Suprapubic skin (tissue), 4 donors: ENCODE measurements around the gene NAV3. TPM values are rescaled to one million over a fixed set of nuclear protein-coding genes. Genes with fewer than 3 reads are reported as not detected.

ENCODE experiments used
- DNase-seq, 2 donors: peaks; one replicate each; pipeline ENCODE4 v3.0.0-alpha.2; 2019; ENCODE audit warnings: low spot score in 2 of 2
- H3K27ac ChIP-seq: fragments of 200-600 bp; sonication (generic); one replicate; pipeline ENCODE4 v1.5.1; 2019
- H3K27me3 ChIP-seq: fragments of 200-600 bp; sonication (generic); one replicate; pipeline ENCODE4 v1.5.1; 2019
- H3K36me3 ChIP-seq: fragments of 200-600 bp; sonication (generic); one replicate; pipeline ENCODE4 v1.5.1; 2019
- H3K4me1 ChIP-seq: fragments of 200-600 bp; sonication (generic); one replicate; pipeline ENCODE4 v1.5.1; 2019
- H3K4me3 ChIP-seq: fragments of 200-600 bp; sonication (generic); one replicate; pipeline ENCODE4 v1.5.1; 2019; ENCODE audit warnings: mild to moderate bottlenecking
- H3K9me3 ChIP-seq: fragments of 200-600 bp; sonication (generic); one replicate; pipeline ENCODE4 v1.5.1; 2019
- EP300 ChIP-seq: sonication (generic); formaldehyde crosslinking; IDR thresholded peaks from one replicate; pipeline ENCODE4 v1.6.1; 2017; ENCODE audit warnings: antibody characterized with exemption
- POLR2A ChIP-seq, 2 donors: fragments of 450-650 bp; IDR thresholded peaks; one replicate each; pipeline ENCODE4 v1.6.1; 2017; ENCODE audit warnings: antibody characterized with exemption in 2 of 2, mild to moderate bottlenecking in 2 of 2, moderate library complexity in 2 of 2
- POLR2AphosphoS5 ChIP-seq, 3 donors: sonication (generic); formaldehyde crosslinking; IDR thresholded peaks; one replicate each; pipeline ENCODE4 v1.6.1; 2017; ENCODE audit warnings: antibody characterized with exemption in 3 of 3
- WGBS: methylation state at CpG from one replicate; pipeline ENCODE4 v1.1.5; 2018; 5-methylcytosine and 5-hydroxymethylcytosine counted together
- total RNA-seq, 4 donors: library from RNA; depleted of rRNA; stranded (reverse); fragments of >200 nt; gene quantifications; one replicate each; pipeline ENCODE4 v1.1.0, GENCODE V29; 2016
- TF ChIP-seq, protein P1 (sequence below), 2 donors: fragments of 200-600 bp in 1 of 2; fragments of 450-650 bp in 1 of 2; sonication (generic) in 1 of 2; IDR thresholded peaks; one replicate each; pipeline ENCODE4 v1.5.1; 2016 to 2019; ENCODE audit warnings: antibody characterized with exemption in 2 of 2, mild to moderate bottlenecking in 1 of 2, moderate library complexity in 1 of 2

NAV3 gene
- total RNA-seq, 4 donors from 2014 or later: 11.7 to 20.9 (median 15.7) TPM

DNA sequence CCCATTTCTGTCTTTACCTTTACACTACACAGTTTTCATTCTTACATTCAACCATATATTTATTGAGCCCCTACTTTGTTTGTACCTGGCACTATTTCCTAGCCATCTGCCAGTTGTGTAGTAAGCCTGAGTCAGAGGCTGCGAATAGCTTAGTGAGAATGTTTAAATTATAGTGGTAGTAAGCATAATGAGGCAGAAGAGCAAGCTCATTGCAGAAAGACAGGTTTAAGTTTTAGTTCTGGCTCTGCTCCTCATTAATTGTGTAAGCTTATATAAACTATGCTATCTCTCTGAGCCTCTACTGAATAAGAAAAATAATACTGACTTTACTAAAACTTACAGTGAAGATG, 123.5 kb downstream of the NAV3 start:
- no peak for DNase-seq
- TF ChIP-seq EP300 (no peak), POLR2AphosphoS5 (IDR thresholded peaks at IDR 0.05) (no peak), POLR2A (IDR thresholded peaks at IDR 0.05) (no peak)
- TF ChIP-seq, protein P1, sequence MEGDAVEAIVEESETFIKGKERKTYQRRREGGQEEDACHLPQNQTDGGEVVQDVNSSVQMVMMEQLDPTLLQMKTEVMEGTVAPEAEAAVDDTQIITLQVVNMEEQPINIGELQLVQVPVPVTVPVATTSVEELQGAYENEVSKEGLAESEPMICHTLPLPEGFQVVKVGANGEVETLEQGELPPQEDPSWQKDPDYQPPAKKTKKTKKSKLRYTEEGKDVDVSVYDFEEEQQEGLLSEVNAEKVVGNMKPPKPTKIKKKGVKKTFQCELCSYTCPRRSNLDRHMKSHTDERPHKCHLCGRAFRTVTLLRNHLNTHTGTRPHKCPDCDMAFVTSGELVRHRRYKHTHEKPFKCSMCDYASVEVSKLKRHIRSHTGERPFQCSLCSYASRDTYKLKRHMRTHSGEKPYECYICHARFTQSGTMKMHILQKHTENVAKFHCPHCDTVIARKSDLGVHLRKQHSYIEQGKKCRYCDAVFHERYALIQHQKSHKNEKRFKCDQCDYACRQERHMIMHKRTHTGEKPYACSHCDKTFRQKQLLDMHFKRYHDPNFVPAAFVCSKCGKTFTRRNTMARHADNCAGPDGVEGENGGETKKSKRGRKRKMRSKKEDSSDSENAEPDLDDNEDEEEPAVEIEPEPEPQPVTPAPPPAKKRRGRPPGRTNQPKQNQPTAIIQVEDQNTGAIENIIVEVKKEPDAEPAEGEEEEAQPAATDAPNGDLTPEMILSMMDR (IDR thresholded peaks at IDR 0.05): no peak
- Histone ChIP-seq H3K27me3 (no peaks in the 10 kb centered on the region), H3K4me1 (no peaks in the 10 kb centered on the region), H3K9me3 (no peaks in the 10 kb centered on the region), H3K4me3 (no peak overlapping the region), H3K27ac (no peak overlapping the region), H3K36me3 (no peaks in the 10 kb centered on the region)
- 69% methylated on average over 1 of the region's 1 CpG for WGBS

DNA sequence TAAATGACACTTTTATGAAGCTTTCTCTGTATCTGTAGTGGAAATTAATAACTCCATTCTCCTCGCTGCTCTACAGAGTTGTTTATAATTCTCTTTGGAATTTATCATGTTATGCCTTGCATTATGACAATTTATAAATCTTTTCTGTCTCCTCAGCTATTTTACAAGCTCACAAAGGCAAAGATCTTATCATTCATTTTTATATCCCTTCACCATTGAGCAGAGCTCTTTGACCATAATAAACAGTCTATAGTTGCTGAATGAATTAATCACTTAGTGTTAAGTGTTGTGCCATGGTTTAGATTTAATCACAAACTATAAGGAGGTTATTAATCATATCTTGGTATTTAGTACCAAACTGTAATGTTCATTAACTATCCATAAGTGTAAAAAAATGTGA, 126.4 kb downstream of the NAV3 start:
- Histone ChIP-seq H3K9me3 (no peaks in the 10 kb centered on the region), H3K27ac (no peak overlapping the region), H3K4me3 (no peak overlapping the region), H3K36me3 (no peaks in the 10 kb centered on the region), H3K4me1 (no peaks in the 10 kb centered on the region), H3K27me3 (no peaks in the 10 kb centered on the region)
- no peak for DNase-seq
- TF ChIP-seq POLR2AphosphoS5 (IDR thresholded peaks at IDR 0.05) (no peak), POLR2A (IDR thresholded peaks at IDR 0.05) (no peak), EP300 (no peak)
- TF ChIP-seq, protein P1 (IDR thresholded peaks at IDR 0.05): no peak
- 56% methylated on average over 1 of the region's 1 CpG for WGBS

DNA sequence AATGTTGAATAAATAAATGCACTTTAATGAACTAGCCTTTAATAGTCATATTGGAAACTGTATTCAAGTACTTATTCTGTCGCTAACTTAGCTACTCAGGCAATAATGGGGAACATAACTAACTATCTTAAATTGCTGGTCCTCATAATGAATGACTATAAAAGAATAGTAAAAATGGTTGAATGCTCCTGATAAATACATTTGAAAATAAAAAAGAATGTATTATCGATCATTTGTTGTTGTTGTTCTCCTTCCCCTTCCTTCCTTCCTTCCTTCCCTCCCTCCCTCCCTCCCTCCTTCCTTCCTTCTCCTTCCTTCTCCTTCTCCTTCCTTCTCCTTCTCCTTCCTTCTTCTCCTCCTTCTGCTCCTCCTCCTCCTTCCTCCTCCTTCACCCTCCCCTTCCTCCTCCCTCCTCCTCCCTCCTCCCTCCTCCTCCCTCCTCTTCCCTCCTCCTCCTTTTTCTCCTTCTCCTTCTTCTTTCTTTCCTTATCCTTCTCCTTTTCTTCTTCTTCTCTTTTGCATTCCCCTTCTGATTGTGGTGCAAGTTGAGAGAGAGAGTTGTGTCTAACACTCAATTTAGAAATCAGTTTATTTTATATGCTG, 133.0 kb downstream of the NAV3 start:
- WGBS: 89% methylated on average over 2 of the region's 2 CpGs
- DNase-seq: no peak
- Histone ChIP-seq H3K27ac (no peak overlapping the region), H3K4me1 (no peaks in the 10 kb centered on the region), H3K9me3 (no peaks in the 10 kb centered on the region), H3K36me3 (no peaks in the 10 kb centered on the region), H3K4me3 (no peak overlapping the region), H3K27me3 (no peaks in the 10 kb centered on the region)
- TF ChIP-seq, protein P1 (IDR thresholded peaks at IDR 0.05): no peak
- no peak for TF ChIP-seq POLR2AphosphoS5 (IDR thresholded peaks at IDR 0.05)
- no peak for TF ChIP-seq POLR2A (IDR thresholded peaks at IDR 0.05)
- TF ChIP-seq EP300: no peak

DNA sequence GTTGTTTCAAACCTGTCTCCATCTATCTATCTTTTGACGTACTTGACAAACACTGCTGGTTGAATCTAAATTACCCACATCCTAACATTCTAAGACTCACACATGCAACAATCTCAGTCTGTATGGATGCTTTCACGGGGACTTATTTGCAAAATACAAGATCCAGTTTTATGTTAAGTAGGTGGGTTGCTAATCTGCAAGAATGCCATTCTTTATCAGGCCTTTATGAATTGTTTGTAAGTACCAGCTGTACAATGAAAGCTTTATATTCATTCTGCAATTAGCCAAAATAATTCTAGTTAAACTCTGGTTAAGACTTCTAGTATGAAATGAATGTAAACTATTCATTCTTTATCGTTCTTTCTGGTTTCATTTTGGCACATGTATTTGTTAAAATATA, 135.1 kb downstream of the NAV3 start:
- Histone ChIP-seq H3K27ac (no peak overlapping the region), H3K4me3 (no peak overlapping the region), H3K9me3 (no peaks in the 10 kb centered on the region), H3K27me3 (no peaks in the 10 kb centered on the region), H3K36me3 (no peaks in the 10 kb centered on the region), H3K4me1 (no peaks in the 10 kb centered on the region)
- WGBS: 39% methylated on average over 3 of the region's 3 CpGs
- DNase-seq: no peak
- TF ChIP-seq, protein P1 (IDR thresholded peaks at IDR 0.05): no peak
- TF ChIP-seq POLR2AphosphoS5 (IDR thresholded peaks at IDR 0.05) (no peak), EP300 (no peak)

DNA sequence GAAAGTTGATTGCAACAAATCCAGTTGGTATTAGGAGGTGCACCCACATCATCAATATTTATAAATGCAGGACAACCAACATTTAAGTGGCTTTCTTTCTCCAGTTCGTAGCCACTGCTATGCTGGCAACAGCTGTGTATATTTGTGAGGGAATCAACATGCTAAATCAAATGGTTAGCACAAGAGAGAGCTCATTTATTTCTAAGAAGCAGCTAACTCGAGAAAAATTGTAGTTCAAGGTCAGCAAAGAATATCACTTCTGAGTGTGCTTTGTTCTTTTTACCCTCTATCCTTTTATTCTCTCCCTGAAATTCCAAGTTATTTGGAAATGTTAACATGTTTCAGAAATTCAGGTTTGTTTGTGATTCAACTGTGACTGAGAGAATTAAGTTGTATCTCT, 137.3 kb downstream of the NAV3 start:
- Histone ChIP-seq H3K36me3 (no peaks in the 10 kb centered on the region), H3K27me3 (no peaks in the 10 kb centered on the region), H3K4me1 (no peaks in the 10 kb centered on the region), H3K9me3 (no peaks in the 10 kb centered on the region), H3K4me3 (no peak overlapping the region), H3K27ac (no peak overlapping the region)
- WGBS: 83% methylated on average over 2 of the region's 2 CpGs
- DNase-seq: no peak
- TF ChIP-seq POLR2AphosphoS5 (IDR thresholded peaks at IDR 0.05) (no peak), EP300 (no peak), POLR2A (IDR thresholded peaks at IDR 0.05) (no peak)
- TF ChIP-seq, protein P1 (IDR thresholded peaks at IDR 0.05): no peak
